ENCODE measurements around the gene GJA5. TPM values are rescaled to one million over a fixed set of nuclear protein-coding genes. Genes with fewer than 3 reads are reported as not detected.

Gene GJA5
- total RNA-seq, 6 experiments from 2014 or later = 17.6 to 25.7 (median 20.2) TPM

GRCh38 chr1:147754661-147755060 is 5.7 kb downstream of the GJA5 start:
- H3K27me3 Mint-ChIP-seq (ENCODE audit: insufficient read depth) = no peaks in the 10 kb centered on the region; the same call in none of the 2 replicates
- no peak overlapping the region for H3K4me3 Mint-ChIP-seq
- TF ChIP-seq, protein P1, sequence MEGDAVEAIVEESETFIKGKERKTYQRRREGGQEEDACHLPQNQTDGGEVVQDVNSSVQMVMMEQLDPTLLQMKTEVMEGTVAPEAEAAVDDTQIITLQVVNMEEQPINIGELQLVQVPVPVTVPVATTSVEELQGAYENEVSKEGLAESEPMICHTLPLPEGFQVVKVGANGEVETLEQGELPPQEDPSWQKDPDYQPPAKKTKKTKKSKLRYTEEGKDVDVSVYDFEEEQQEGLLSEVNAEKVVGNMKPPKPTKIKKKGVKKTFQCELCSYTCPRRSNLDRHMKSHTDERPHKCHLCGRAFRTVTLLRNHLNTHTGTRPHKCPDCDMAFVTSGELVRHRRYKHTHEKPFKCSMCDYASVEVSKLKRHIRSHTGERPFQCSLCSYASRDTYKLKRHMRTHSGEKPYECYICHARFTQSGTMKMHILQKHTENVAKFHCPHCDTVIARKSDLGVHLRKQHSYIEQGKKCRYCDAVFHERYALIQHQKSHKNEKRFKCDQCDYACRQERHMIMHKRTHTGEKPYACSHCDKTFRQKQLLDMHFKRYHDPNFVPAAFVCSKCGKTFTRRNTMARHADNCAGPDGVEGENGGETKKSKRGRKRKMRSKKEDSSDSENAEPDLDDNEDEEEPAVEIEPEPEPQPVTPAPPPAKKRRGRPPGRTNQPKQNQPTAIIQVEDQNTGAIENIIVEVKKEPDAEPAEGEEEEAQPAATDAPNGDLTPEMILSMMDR (IDR thresholded peaks at IDR 0.05) = no peak
- H3K9me3 Mint-ChIP-seq = no peaks in the 10 kb centered on the region
- no peak for DNase-seq
- H3K27ac Mint-ChIP-seq = no peak overlapping the region
- no peaks in the 10 kb centered on the region for H3K36me3 Mint-ChIP-seq (ENCODE audit: low read depth)
- peaks cover 33% of the 10 kb centered on the region for H3K4me1 Mint-ChIP-seq (ENCODE audit: low read depth)

GRCh38 chr1:147753081-147753480 is 7.3 kb downstream of the GJA5 start:
- Mint-ChIP-seq H3K4me3 (no peak overlapping the region), H3K27me3 (ENCODE audit: insufficient read depth) (no peaks in the 10 kb centered on the region; the same call in 1 of the 2 replicates), H3K27ac (no peak overlapping the region)

GRCh38 chr1:147752511-147752910 is 7.9 kb downstream of the GJA5 start:
- H3K36me3 Mint-ChIP-seq (ENCODE audit: low read depth) = no peaks in the 10 kb centered on the region
- peaks cover 15% of the 10 kb centered on the region for H3K4me1 Mint-ChIP-seq (ENCODE audit: low read depth)
- peaks cover 4% of the 10 kb centered on the region; the same call in 1 of the 2 replicates for H3K27me3 Mint-ChIP-seq (ENCODE audit: insufficient read depth)
- H3K4me3 Mint-ChIP-seq = no peak overlapping the region
- no peak overlapping the region for H3K27ac Mint-ChIP-seq
- TF ChIP-seq, protein P1 (IDR thresholded peaks at IDR 0.05) = no peak
- no peak for DNase-seq
- no peaks in the 10 kb centered on the region for H3K9me3 Mint-ChIP-seq

More at GRCh38 chr1:147753081-147753480, 7.3 kb downstream of the GJA5 start:
- Mint-ChIP-seq H3K9me3 (no peaks in the 10 kb centered on the region), H3K36me3 (ENCODE audit: low read depth) (no peaks in the 10 kb centered on the region), H3K4me1 (ENCODE audit: low read depth) (peaks cover 20% of the 10 kb centered on the region)
- DNase-seq = no peak
- TF ChIP-seq, protein P1 (IDR thresholded peaks at IDR 0.05) = no peak

- H3K9me3 Mint-ChIP-seq = no peaks in the 10 kb centered on the region
- no peaks in the 10 kb centered on the region for H3K36me3 Mint-ChIP-seq (ENCODE audit: low read depth)
- H3K27me3 Mint-ChIP-seq (ENCODE audit: insufficient read depth) = peaks cover 4% of the 10 kb centered on the region; the same call in 1 of the 2 replicates
- H3K4me1 Mint-ChIP-seq (ENCODE audit: low read depth) = peaks cover 3% of the 10 kb centered on the region
- no peak overlapping the region for H3K4me3 Mint-ChIP-seq
- H3K27ac Mint-ChIP-seq = no peak overlapping the region
- no peak for DNase-seq
- TF ChIP-seq, protein P1 (IDR thresholded peaks at IDR 0.05) = no peak
Measured at GRCh38 chr1:147751346-147751745, 9.1 kb downstream of the GJA5 start.

- Mint-ChIP-seq H3K36me3 (ENCODE audit: low read depth) (no peaks in the 10 kb centered on the region), H3K27ac (no peak overlapping the region), H3K9me3 (no peaks in the 10 kb centered on the region), H3K4me3 (no peak overlapping the region), H3K4me1 (ENCODE audit: low read depth) (no peaks in the 10 kb centered on the region), H3K27me3 (ENCODE audit: insufficient read depth) (peaks cover 4% of the 10 kb centered on the region; the same call in 1 of the 2 replicates)
- TF ChIP-seq, protein P1 (IDR thresholded peaks at IDR 0.05) = no peak
- no peak for DNase-seq
Measured at GRCh38 chr1:147750618-147751217, 9.7 kb downstream of the GJA5 start.
